GM12878 (cell line): Measurements from ENCODE around the gene NR6A1. TPM values are rescaled to one million over a fixed set of nuclear protein-coding genes. Genes with fewer than 3 reads are reported as not detected.

ENCODE experiments used
- ATAC-seq: fragments of 200-7000 bp; cut with Tn5 transposase; 3 replicates; pipeline ENCODE4 v1.9.1; 2020; ENCODE audit warnings: mild to moderate bottlenecking, moderate library complexity
- BruUV-seq: library from RNA; stranded (reverse); fragments of 400-500 nt; replicated peaks from 2 replicates; lab custom pipeline; 2021; lab: Mats Ljungman, UMichigan
- CTCF ChIA-PET: fragments of 300-600 bp; sonication (Branson Sonifier 250); formaldehyde crosslinking; extraction: SDS; loops from one replicate; lab custom pipeline; 2021; ENCODE audit warnings: inconsistent platforms; lab: Yijun Ruan, JAX
- POLR2A ChIA-PET: fragments of 350-600 bp; formaldehyde crosslinking; extraction: SDS; loops from one replicate; lab custom pipeline; 2021; ENCODE audit warnings: inconsistent platforms; lab: Charles Lee
- RAD21 ChIA-PET: fragments of 300-600 bp; sonication (Branson Sonifier 250); formaldehyde crosslinking; loops from one replicate; lab custom pipeline; 2023; ENCODE audit warnings: antibody characterized with exemption; ENCODE audit not compliant: unreplicated experiment; lab: Charles Lee
- SMC1A ChIA-PET: fragments of 300-600 bp; sonication (Branson Sonifier 250); formaldehyde crosslinking; loops from one replicate; lab custom pipeline; 2023; ENCODE audit not compliant: unreplicated experiment, uncharacterized antibody; lab: Charles Lee
- DNase-seq: peaks from one replicate; pipeline ENCODE4 v3.0.0-alpha.2; 2011; ENCODE audit warnings: low read depth, low spot score
- FAIRE-seq: peaks from 3 replicates; lab custom pipeline; 2011; peaks lifted over from hg19 to GRCh38; lab: Jason Lieb, UNC
- H2AFZ ChIP-seq: 2 replicates; pipeline ENCODE4 v1.6.0; 2011; ENCODE audit warnings: low read depth, low read length, control low read depth; ENCODE audit not compliant: control insufficient read depth
- H3K27ac ChIP-seq: 2 replicates; pipeline ENCODE4 v1.5.1; 2011; ENCODE audit warnings: control low read depth; ENCODE audit not compliant: control insufficient read depth, insufficient read depth
- H3K27me3 ChIP-seq, 2 experiments: replicated peaks in 1 of 2; 2 replicates each; pipeline versions ENCODE4 v1.6.0 to v1.6.1; 2011; ENCODE audit warnings: low read length in 1 of 2; ENCODE audit not compliant: control insufficient read depth in 2 of 2, insufficient read depth in 2 of 2
- H3K36me3 ChIP-seq, 2 experiments: 2 replicates each; pipeline ENCODE4 v1.5.1; 2011; ENCODE audit warnings: low read length in 1 of 2; ENCODE audit not compliant: control insufficient read depth in 2 of 2, insufficient read depth in 2 of 2
- H3K4me1 ChIP-seq: 2 replicates; pipeline ENCODE4 v1.6.1; 2011; ENCODE audit warnings: mild to moderate bottlenecking, low read length, moderate library complexity, mixed read lengths; ENCODE audit not compliant: control insufficient read depth, insufficient read depth
- H3K4me2 ChIP-seq: 2 replicates; pipeline ENCODE4 v1.6.0; 2011; ENCODE audit warnings: control low read depth; ENCODE audit not compliant: control insufficient read depth, insufficient read depth
- H3K4me3 ChIP-seq: fragments of 200-600 bp; sonication (generic); 2 replicates; pipeline ENCODE4 v1.5.1; 2016
- H3K79me2 ChIP-seq: 2 replicates; pipeline ENCODE4 v1.6.0; 2011; ENCODE audit warnings: low read length; ENCODE audit not compliant: control insufficient read depth, insufficient read depth
- H3K9ac ChIP-seq: 2 replicates; pipeline ENCODE4 v1.8.0; 2011; ENCODE audit warnings: low read length, control low read depth, mixed read lengths; ENCODE audit not compliant: control insufficient read depth, insufficient read depth
- H3K9me3 ChIP-seq: replicated peaks from 3 replicates; pipeline ENCODE4 v1.5.1; 2011; ENCODE audit warnings: mild to moderate bottlenecking, low read length; ENCODE audit not compliant: control insufficient read depth, insufficient read depth
- H4K20me1 ChIP-seq: 2 replicates; pipeline ENCODE4 v1.6.0; 2011; ENCODE audit not compliant: control insufficient read depth, insufficient read depth
- ETV6 ChIP-seq, 2 experiments: fragments of 450-650 bp in 1 of 2; IDR thresholded peaks in 1 of 2; conservative IDR thresholded peaks in 1 of 2; 2 replicates each; pipeline ENCODE4 v1.6.1; 2014; ENCODE audit warnings: antibody characterized with exemption in 1 of 2, borderline replicate concordance in 1 of 2, low read depth in 1 of 2, mild to moderate bottlenecking in 1 of 2, moderate library complexity in 1 of 2
- HDGF ChIP-seq: fragments of 450-650 bp; IDR thresholded peaks from 2 replicates; pipeline ENCODE4 v1.6.1; 2016; ENCODE audit warnings: antibody characterized with exemption
- MYC ChIP-seq: IDR thresholded peaks from 2 replicates; pipeline ENCODE4 v1.6.1; 2011; ENCODE audit warnings: mild to moderate bottlenecking, low read length, moderate library complexity, inconsistent platforms; ENCODE audit not compliant: insufficient read depth, insufficient replicate concordance, insufficient read length, severe bottlenecking
- NR2C1 ChIP-seq: fragments of 450-650 bp; IDR thresholded peaks from 2 replicates; pipeline ENCODE4 v1.6.1; 2017; ENCODE audit warnings: antibody characterized with exemption, mild to moderate bottlenecking, moderate library complexity
- NR2C2 ChIP-seq: IDR thresholded peaks from 2 replicates; pipeline ENCODE4 v1.6.1; 2011; ENCODE audit warnings: borderline replicate concordance, low read depth; ENCODE audit not compliant: control insufficient read depth, insufficient read length
- PAX8 ChIP-seq: fragments of 450-650 bp; IDR thresholded peaks from 2 replicates; pipeline ENCODE4 v1.6.1; 2017; ENCODE audit warnings: mild to moderate bottlenecking, moderate library complexity
- RAD51 ChIP-seq: fragments of 450-650 bp; IDR thresholded peaks from 2 replicates; pipeline ENCODE4 v1.6.1; 2016; ENCODE audit warnings: moderate library complexity, mild to moderate bottlenecking, inconsistent platforms
- RFX5 ChIP-seq: IDR thresholded peaks from 2 replicates; pipeline ENCODE4 v1.6.1; 2011; ENCODE audit warnings: low read depth, low read length, improper control_type of control experiment
- RUNX3 ChIP-seq: IDR thresholded peaks from 2 replicates; pipeline ENCODE4 v1.6.1; 2012; ENCODE audit warnings: low read length, inconsistent platforms
- SMAD1 ChIP-seq: fragments of 450-650 bp; IDR thresholded peaks from 2 replicates; pipeline ENCODE4 v1.6.1; 2018; ENCODE audit warnings: mild to moderate bottlenecking, low read depth; ENCODE audit not compliant: partially characterized antibody
- YY1 ChIP-seq: IDR thresholded peaks from 2 replicates; pipeline ENCODE4 v1.6.1; 2011; ENCODE audit warnings: low read depth, mild to moderate bottlenecking, low read length
- ZNF24 ChIP-seq: fragments of 450-650 bp; IDR thresholded peaks from 2 replicates; pipeline ENCODE4 v1.6.1; 2017; ENCODE audit warnings: antibody characterized with exemption, mild to moderate bottlenecking
- ZZZ3 ChIP-seq: IDR thresholded peaks from 2 replicates; pipeline ENCODE4 v1.6.1; 2011; ENCODE audit warnings: low read depth; ENCODE audit not compliant: control insufficient read depth, insufficient read length
- WGBS: methylation state at CpG from one replicate; pipeline ENCODE4 v1.1.6; 2016; ENCODE audit warnings: low lambda C conversion rate; ENCODE audit not compliant: insufficient replicate concordance, insufficient coverage; ENCODE audit errors: missing lambda C conversion rate; 5-methylcytosine and 5-hydroxymethylcytosine counted together
- in situ Hi-C: fragments of 300-500 bp; cut with MboI; formaldehyde crosslinking; loops from 9 replicates; pipeline ENCODE4 v1.14.3; 2018; ENCODE audit warnings: mixed read lengths
- intact Hi-C: fragments of 100-400 bp; cut with micrococcal nuclease; formaldehyde crosslinking; loops from one replicate; pipeline ENCODE4 v1.14.2; 2022; ENCODE audit not compliant: unreplicated experiment
- polyA plus RNA-seq, 11 experiments: library from polyadenylated mRNA; depleted of rRNA in 4 of 11; unstranded in 6 of 11; stranded (reverse) in 5 of 11; fragments of >200 nt; fragmentation: Nextera tagmentation in 4 of 11; fragmentation: Illumina TruSeq in 1 of 11; extraction: Ambion mirVana in 4 of 11; extraction: Trizol in 1 of 11; gene quantifications; 1 replicate in 1 of 11; 2 replicates in 10 of 11; pipeline versions ENCODE4 v1.2.1 to v1.2.3, GENCODE V29; 2011 to 2016; ENCODE audit warnings: inconsistent platforms in 2 of 11, missing spikeins in 2 of 11, low read depth in 1 of 11
- total RNA-seq, 4 experiments: library from RNA; depleted of rRNA in 3 of 4; stranded (reverse); fragments of >200 nt in 3 of 4; fragmentation: Illumina TruSeq in 1 of 4; extraction: Trizol in 1 of 4; gene quantifications; 2 replicates each; pipeline versions ENCODE4 v1.2.1 to v1.2.3, GENCODE V29; 2013 to 2021
- TF ChIP-seq, protein P1 (sequence below): fragments of 450-650 bp; formaldehyde crosslinking; IDR thresholded peaks from 2 replicates; pipeline ENCODE4 v1.4.0; 2020; ENCODE audit warnings: mild to moderate bottlenecking, moderate library complexity

The NR6A1 gene
- total and polyA plus RNA-seq, 10 of the 15 experiments (the other 5 are each of a cell fraction or from before 2014, with no cell fraction given), result 1.2 to 9.2 (median 4.6) TPM

DNA sequence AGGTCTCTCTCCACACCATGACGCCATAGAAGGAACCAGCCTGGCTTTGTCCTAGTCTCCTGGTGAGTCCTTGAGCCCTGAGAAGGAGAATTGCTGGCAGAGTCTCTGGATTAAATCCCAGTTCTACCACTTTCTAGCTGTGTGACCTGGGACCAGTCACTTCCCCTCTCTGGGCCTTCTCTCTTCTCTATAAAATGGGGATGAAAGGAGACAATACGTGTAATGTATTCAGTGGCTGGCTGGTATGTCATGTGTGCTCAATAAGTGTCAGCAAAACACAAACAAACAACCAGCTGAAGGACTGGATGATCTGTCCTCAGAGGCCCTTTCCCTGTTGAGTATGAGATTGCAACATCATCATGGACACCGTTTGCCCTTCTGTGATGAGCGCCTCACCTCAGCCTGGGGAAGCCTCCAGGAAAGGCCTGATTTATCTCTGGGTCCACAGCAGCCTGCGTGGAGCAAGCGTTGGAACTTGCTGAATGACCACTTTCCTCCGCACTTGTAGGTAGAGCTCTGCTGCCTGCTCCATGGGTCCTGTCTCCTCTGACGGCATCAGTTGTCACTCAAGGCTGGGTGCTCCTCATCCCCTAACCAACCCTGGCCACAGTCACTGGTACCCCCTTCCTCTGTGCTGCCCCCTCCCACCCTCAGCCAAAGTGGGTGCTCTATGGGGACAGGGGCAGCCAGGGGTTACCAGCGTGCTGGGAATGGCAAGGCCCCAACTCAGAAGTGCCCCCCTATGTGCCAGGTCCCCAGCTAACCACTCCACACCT is 260.3 kb downstream of the NR6A1 start (continued):
- TF ChIP-seq HDGF (no peak), RUNX3 (no peak), YY1 (no peak), RAD51 (no peak), ZNF24 (no peak)

GRCh38 chr9:124507880-124508423 is 263.2 kb downstream of the NR6A1 start:
- DNase-seq (no peak), FAIRE-seq (no peak), ATAC-seq (no peak)
- RAD21 ChIA-PET, result no interaction called here
- H3K9ac ChIP-seq, result no peak overlapping the region
- SMC1A ChIA-PET, result no interaction called here
- no peak overlapping the region for H3K4me2 ChIP-seq
- no peaks in the 10 kb centered on the region for H4K20me1 ChIP-seq
- H3K4me1 ChIP-seq, result no peaks in the 10 kb centered on the region
- POLR2A ChIA-PET, result no interaction called here
- WGBS, result 60% methylated on average over 10 of the region's 11 CpGs
- H3K27ac ChIP-seq, result no peak overlapping the region
- CTCF ChIA-PET, result no interaction called here
- H3K9me3 ChIP-seq, result no peaks in the 10 kb centered on the region
- H3K79me2 ChIP-seq, result no peaks in the 10 kb centered on the region
- H2AFZ ChIP-seq, result no peak overlapping the region
- intact Hi-C loops, result no loop called here
- H3K27me3 ChIP-seq, result peaks cover 7 to 9% of the 10 kb centered on the region in 2 experiments; a peak in 3 of 4 replicates
- BruUV-seq, result no TSS peak
- TF ChIP-seq MYC (no peak), RFX5 (no peak), NR2C1 (no peak), NR2C2 (no peak), ETV6 (conservative IDR thresholded peaks at IDR 0.05 in 1 of 2, IDR thresholded peaks at IDR 0.05 in 1 of 2; ENCODE audit: borderline replicate concordance in 1 of 2, low read depth in 1 of 2) (no peak), PAX8 (no peak), SMAD1 (no peak), ZZZ3 (no peak), RAD51 (no peak)
- TF ChIP-seq, protein P1, sequence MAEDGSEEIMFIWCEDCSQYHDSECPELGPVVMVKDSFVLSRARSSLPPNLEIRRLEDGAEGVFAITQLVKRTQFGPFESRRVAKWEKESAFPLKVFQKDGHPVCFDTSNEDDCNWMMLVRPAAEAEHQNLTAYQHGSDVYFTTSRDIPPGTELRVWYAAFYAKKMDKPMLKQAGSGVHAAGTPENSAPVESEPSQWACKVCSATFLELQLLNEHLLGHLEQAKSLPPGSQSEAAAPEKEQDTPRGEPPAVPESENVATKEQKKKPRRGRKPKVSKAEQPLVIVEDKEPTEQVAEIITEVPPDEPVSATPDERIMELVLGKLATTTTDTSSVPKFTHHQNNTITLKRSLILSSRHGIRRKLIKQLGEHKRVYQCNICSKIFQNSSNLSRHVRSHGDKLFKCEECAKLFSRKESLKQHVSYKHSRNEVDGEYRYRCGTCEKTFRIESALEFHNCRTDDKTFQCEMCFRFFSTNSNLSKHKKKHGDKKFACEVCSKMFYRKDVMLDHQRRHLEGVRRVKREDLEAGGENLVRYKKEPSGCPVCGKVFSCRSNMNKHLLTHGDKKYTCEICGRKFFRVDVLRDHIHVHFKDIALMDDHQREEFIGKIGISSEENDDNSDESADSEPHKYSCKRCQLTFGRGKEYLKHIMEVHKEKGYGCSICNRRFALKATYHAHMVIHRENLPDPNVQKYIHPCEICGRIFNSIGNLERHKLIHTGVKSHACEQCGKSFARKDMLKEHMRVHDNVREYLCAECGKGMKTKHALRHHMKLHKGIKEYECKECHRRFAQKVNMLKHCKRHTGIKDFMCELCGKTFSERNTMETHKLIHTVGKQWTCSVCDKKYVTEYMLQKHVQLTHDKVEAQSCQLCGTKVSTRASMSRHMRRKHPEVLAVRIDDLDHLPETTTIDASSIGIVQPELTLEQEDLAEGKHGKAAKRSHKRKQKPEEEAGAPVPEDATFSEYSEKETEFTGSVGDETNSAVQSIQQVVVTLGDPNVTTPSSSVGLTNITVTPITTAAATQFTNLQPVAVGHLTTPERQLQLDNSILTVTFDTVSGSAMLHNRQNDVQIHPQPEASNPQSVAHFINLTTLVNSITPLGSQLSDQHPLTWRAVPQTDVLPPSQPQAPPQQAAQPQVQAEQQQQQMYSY (CRISPR knock-in tag), result no peak
- TF ChIP-seq, all 136 proteins: peak for 0
- in situ Hi-C loops, result no loop called here
- Histone ChIP-seq H3K4me3 (no peak overlapping the region), H3K36me3 (no peaks in the 10 kb centered on the region)
